ENCODE measurements around the gene DENND4A.
A peak's percentile ranks its signal among the peaks of the same experiment; 100 is the strongest.

The DENND4A gene

GRCh38 chr15:65655457-65655856 is 136.6 kb downstream of the DENND4A start:
- Mint-ChIP-seq H3K36me3 (ENCODE audit: low read depth) (peaks cover 62% of the 10 kb centered on the region), H3K27ac (peak overlapping the region; percentile 17), H3K27me3 (no peaks in the 10 kb centered on the region), H3K9me3 (no peaks in the 10 kb centered on the region), H3K4me3 (no peak overlapping the region), H3K4me1 (ENCODE audit: low read depth) (peaks cover 2% of the 10 kb centered on the region)

GRCh38 chr15:65655026-65655425 is 137.1 kb downstream of the DENND4A start:
- Mint-ChIP-seq H3K4me1 (ENCODE audit: low read depth) (peaks cover 6% of the 10 kb centered on the region), H3K27ac (no peak overlapping the region), H3K9me3 (no peaks in the 10 kb centered on the region), H3K27me3 (no peaks in the 10 kb centered on the region), H3K4me3 (no peak overlapping the region), H3K36me3 (ENCODE audit: low read depth) (peaks cover 63% of the 10 kb centered on the region)

GRCh38 chr15:65653801-65654521 is 138.1 kb downstream of the DENND4A start:
- H3K27ac Mint-ChIP-seq = no peak overlapping the region
- H3K4me1 Mint-ChIP-seq (ENCODE audit: low read depth) = peaks cover 6% of the 10 kb centered on the region
- H3K27me3 Mint-ChIP-seq = no peaks in the 10 kb centered on the region
- no peak overlapping the region for H3K4me3 Mint-ChIP-seq
- peaks cover 62% of the 10 kb centered on the region for H3K36me3 Mint-ChIP-seq (ENCODE audit: low read depth)
- H3K9me3 Mint-ChIP-seq = no peaks in the 10 kb centered on the region

- Mint-ChIP-seq H3K27ac (no peak overlapping the region), H3K4me1 (ENCODE audit: low read depth) (peaks cover 6% of the 10 kb centered on the region), H3K9me3 (no peaks in the 10 kb centered on the region), H3K27me3 (no peaks in the 10 kb centered on the region), H3K4me3 (no peak overlapping the region), H3K36me3 (ENCODE audit: low read depth) (peaks cover 58% of the 10 kb centered on the region)
Observed at GRCh38 chr15:65653341-65653740, 138.8 kb downstream of the DENND4A start.

- H3K9me3 Mint-ChIP-seq = no peaks in the 10 kb centered on the region
- no peak overlapping the region for H3K27ac Mint-ChIP-seq
- peaks cover 6% of the 10 kb centered on the region for H3K4me1 Mint-ChIP-seq (ENCODE audit: low read depth)
- no peaks in the 10 kb centered on the region for H3K27me3 Mint-ChIP-seq
- peaks cover 57% of the 10 kb centered on the region for H3K36me3 Mint-ChIP-seq (ENCODE audit: low read depth)
- no peak overlapping the region for H3K4me3 Mint-ChIP-seq
Observed at GRCh38 chr15:65651831-65652749, 140.0 kb downstream of the DENND4A start.

- no peak overlapping the region for H3K4me3 Mint-ChIP-seq
- H3K36me3 Mint-ChIP-seq (ENCODE audit: low read depth) = peaks cover 46% of the 10 kb centered on the region
- no peaks in the 10 kb centered on the region for H3K9me3 Mint-ChIP-seq
- no peak overlapping the region for H3K27ac Mint-ChIP-seq
- peaks cover 6% of the 10 kb centered on the region for H3K4me1 Mint-ChIP-seq (ENCODE audit: low read depth)
- no peaks in the 10 kb centered on the region for H3K27me3 Mint-ChIP-seq
Observed at GRCh38 chr15:65651042-65651322, 141.1 kb downstream of the DENND4A start.

- Mint-ChIP-seq H3K9me3 (no peaks in the 10 kb centered on the region), H3K4me3 (no peak overlapping the region), H3K27ac (peak overlapping the region; percentile 70), H3K27me3 (no peaks in the 10 kb centered on the region), H3K4me1 (ENCODE audit: low read depth) (peaks cover 6% of the 10 kb centered on the region), H3K36me3 (ENCODE audit: low read depth) (peaks cover 42% of the 10 kb centered on the region)
Observed at GRCh38 chr15:65650312-65651041, 141.6 kb downstream of the DENND4A start.

GRCh38 chr15:65646486-65646885 is 145.6 kb downstream of the DENND4A start:
- Mint-ChIP-seq H3K9me3 (no peaks in the 10 kb centered on the region), H3K36me3 (ENCODE audit: low read depth) (peaks cover 7% of the 10 kb centered on the region), H3K4me3 (no peak overlapping the region), H3K27ac (no peak overlapping the region), H3K4me1 (ENCODE audit: low read depth) (peaks cover 6% of the 10 kb centered on the region), H3K27me3 (no peaks in the 10 kb centered on the region)

GRCh38 chr15:65645392-65645791 is 146.7 kb downstream of the DENND4A start:
- Mint-ChIP-seq H3K27ac (no peak overlapping the region), H3K9me3 (no peaks in the 10 kb centered on the region), H3K27me3 (no peaks in the 10 kb centered on the region), H3K4me1 (ENCODE audit: low read depth) (peaks cover 3% of the 10 kb centered on the region), H3K4me3 (no peak overlapping the region), H3K36me3 (ENCODE audit: low read depth) (peaks cover 4% of the 10 kb centered on the region)

GRCh38 chr15:65644282-65644681 is 147.8 kb downstream of the DENND4A start:
- Mint-ChIP-seq H3K9me3 (no peaks in the 10 kb centered on the region), H3K27me3 (no peaks in the 10 kb centered on the region), H3K4me3 (no peak overlapping the region), H3K4me1 (ENCODE audit: low read depth) (no peaks in the 10 kb centered on the region), H3K27ac (peak overlapping the region; percentile 58), H3K36me3 (ENCODE audit: low read depth) (no peaks in the 10 kb centered on the region)

GRCh38 chr15:65642594-65642993 is 149.5 kb downstream of the DENND4A start:
- H3K4me3 Mint-ChIP-seq = no peak overlapping the region
- H3K27me3 Mint-ChIP-seq = no peaks in the 10 kb centered on the region
- no peak overlapping the region for H3K27ac Mint-ChIP-seq
- no peaks in the 10 kb centered on the region for H3K9me3 Mint-ChIP-seq
- H3K4me1 Mint-ChIP-seq (ENCODE audit: low read depth) = peaks cover 10% of the 10 kb centered on the region
- H3K36me3 Mint-ChIP-seq (ENCODE audit: low read depth) = no peaks in the 10 kb centered on the region

- no peaks in the 10 kb centered on the region for H3K36me3 Mint-ChIP-seq (ENCODE audit: low read depth)
- no peaks in the 10 kb centered on the region for H3K27me3 Mint-ChIP-seq
- H3K9me3 Mint-ChIP-seq = no peaks in the 10 kb centered on the region
- peaks cover 10% of the 10 kb centered on the region for H3K4me1 Mint-ChIP-seq (ENCODE audit: low read depth)
- no peak overlapping the region for H3K27ac Mint-ChIP-seq
- H3K4me3 Mint-ChIP-seq = no peak overlapping the region
Observed at GRCh38 chr15:65641768-65642475, 150.2 kb downstream of the DENND4A start.

- Mint-ChIP-seq H3K4me1 (ENCODE audit: low read depth) (peaks cover 10% of the 10 kb centered on the region), H3K36me3 (ENCODE audit: low read depth) (no peaks in the 10 kb centered on the region), H3K4me3 (no peak overlapping the region), H3K9me3 (no peaks in the 10 kb centered on the region), H3K27ac (peak overlapping the region; percentile 37), H3K27me3 (no peaks in the 10 kb centered on the region)
Observed at GRCh38 chr15:65639509-65639908, 152.6 kb downstream of the DENND4A start.

- H3K36me3 Mint-ChIP-seq (ENCODE audit: low read depth) = no peaks in the 10 kb centered on the region
- peaks cover 10% of the 10 kb centered on the region for H3K4me1 Mint-ChIP-seq (ENCODE audit: low read depth)
- H3K9me3 Mint-ChIP-seq = no peaks in the 10 kb centered on the region
- no peaks in the 10 kb centered on the region for H3K27me3 Mint-ChIP-seq
- no peak overlapping the region for H3K4me3 Mint-ChIP-seq
- no peak overlapping the region for H3K27ac Mint-ChIP-seq
Observed at GRCh38 chr15:65638681-65639089, 153.4 kb downstream of the DENND4A start.

Data from stimulated activated naive CD8-positive, alpha-beta T cell treated with anti-CD3 and anti-CD28 coated beads, Interleukin-15, Interleukin-2, amounts not matched to agents 100 ng/mL and 50 ng/mL, for 24 hours (primary cell).